Neuron (in vitro differentiated cells): ENCODE results near the gene RNF220.
"Not testable (repeated sequence)": the region's sequence is repeated elsewhere in the genome, so short reads cannot be mapped to it uniquely, and the experiment has no call there.

ENCODE experiments used
- H2AFZ ChIP-seq: one replicate; pipeline ENCODE4 v1.6.1; 2013; ENCODE audit warnings: low read depth, mild to moderate bottlenecking, inconsistent platforms, low read length, moderate library complexity
- H3K27me3 ChIP-seq: one replicate; pipeline ENCODE4 v1.6.1; 2013; ENCODE audit warnings: low read length; ENCODE audit not compliant: insufficient read depth
- H3K36me3 ChIP-seq: one replicate; pipeline ENCODE4 v1.6.1; 2013; ENCODE audit warnings: low read length; ENCODE audit not compliant: insufficient read depth
- H3K4me1 ChIP-seq: one replicate; pipeline ENCODE4 v1.6.1; 2013; ENCODE audit warnings: low read length; ENCODE audit not compliant: insufficient read depth
- H3K4me3 ChIP-seq: 2 replicates; pipeline ENCODE4 v1.5.1; 2013; ENCODE audit warnings: mild to moderate bottlenecking, low read length, moderate library complexity
- H3K9me3 ChIP-seq: one replicate; pipeline ENCODE4 v1.6.1; 2013; ENCODE audit warnings: low read length

The RNF220 gene

GRCh38 chr1:44499306-44499705, 94.3 kb downstream of the RNF220 start:
- Histone ChIP-seq H3K27me3 (no peaks in the 10 kb centered on the region), H3K9me3 (no peaks in the 10 kb centered on the region), H3K36me3 (no peaks in the 10 kb centered on the region), H3K4me1 (peaks cover 35% of the 10 kb centered on the region), H3K4me3 (no peak overlapping the region), H2AFZ (no peak overlapping the region)

DNA sequence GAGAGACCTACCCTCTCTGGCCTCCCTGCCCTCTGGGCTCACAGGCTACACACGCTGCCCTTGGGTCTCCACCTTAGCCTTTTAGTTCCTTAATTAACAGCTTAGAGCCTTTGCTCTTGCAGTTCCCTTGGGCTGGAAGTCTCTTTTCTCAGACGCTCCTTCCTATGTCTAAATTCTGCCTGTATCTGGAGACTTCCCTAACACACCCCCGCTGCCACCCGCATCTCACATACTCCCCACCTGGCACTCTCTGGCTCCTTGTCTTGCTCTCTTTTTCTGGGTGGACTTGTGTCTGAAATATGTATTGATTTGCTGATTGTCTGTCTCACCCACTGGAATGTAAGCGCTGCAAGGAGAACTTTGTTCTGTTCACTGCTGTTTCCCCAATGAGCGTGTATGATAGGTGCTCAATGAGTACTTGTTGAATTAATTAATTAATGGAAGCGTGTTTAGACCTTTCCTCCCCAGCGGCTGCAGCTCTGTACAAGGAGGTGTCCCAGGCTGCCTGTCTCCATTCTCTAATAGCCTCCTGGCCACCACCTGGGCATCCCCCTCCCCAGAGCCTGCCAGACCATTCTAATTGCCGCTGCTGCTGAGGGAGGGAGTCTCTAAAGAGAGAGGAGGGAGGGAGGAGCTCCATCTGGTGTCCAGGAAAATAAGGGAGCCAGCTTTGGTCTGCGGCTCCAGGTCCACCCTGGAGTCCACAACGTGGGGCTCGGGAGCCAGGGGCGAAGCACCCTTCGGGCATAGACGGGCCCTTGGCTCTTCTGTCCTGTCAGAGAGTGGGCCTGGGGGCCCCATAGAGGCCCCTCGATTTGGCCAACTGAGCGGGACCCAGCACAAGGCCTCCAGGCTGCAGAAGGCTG, 95.4 kb downstream of the RNF220 start:
- Histone ChIP-seq H3K36me3 (no peaks in the 10 kb centered on the region), H3K4me1 (peaks cover 46% of the 10 kb centered on the region), H3K27me3 (no peaks in the 10 kb centered on the region)

DNA sequence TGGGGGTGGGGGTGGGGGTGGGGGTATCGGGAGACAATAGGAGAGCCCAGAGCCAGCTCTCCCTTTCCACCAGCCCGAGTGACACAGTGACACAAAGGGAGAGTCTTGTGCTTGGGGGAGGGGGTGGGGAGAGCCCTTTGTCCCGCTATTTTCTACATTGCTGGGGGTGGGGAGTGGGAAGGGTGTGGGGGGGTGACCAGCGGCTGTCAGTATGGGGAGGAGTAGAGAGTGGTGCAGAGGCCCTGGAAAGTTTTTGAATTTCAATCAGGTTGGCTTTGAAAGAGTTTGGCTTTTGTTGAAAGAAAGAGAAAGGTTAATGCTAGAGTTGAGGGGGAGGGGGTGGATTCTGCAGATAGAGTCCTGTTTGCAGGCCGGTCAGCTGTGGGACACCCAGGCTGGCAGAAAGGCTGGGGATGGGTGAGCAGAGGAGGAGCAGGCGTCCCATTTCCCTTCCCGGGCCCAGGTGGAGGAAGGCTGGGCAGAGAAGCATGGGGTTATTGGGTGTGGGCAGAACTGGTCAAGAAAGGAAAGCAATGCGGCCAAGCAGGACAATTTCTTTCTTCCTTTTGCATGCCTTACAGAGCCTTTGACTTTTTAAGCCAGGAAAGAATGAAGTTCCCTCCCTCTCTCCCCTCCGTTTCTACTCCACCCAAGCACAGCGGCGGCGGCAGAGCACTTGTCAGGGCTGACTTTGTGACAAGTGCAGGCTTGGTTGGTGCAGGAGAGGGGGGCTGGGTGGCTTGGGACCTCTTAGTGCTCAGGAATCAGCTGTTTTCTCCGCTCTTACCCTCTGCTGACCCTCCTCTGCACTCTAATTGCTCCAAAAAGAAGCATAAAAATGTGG, 96.2 kb downstream of the RNF220 start:
- Histone ChIP-seq H3K36me3 (no peaks in the 10 kb centered on the region), H2AFZ (no peak overlapping the region), H3K4me1 (peaks cover 54% of the 10 kb centered on the region), H3K4me3 (peak overlapping the region; percentile 17), H3K27me3 (no peaks in the 10 kb centered on the region), H3K9me3 (no peaks in the 10 kb centered on the region)

More for the DNA sequence above, 95.4 kb downstream of the RNF220 start:
- Histone ChIP-seq H3K9me3 (no peaks in the 10 kb centered on the region), H2AFZ (no peak overlapping the region), H3K4me3 (peak overlapping the region; percentile 20)

DNA sequence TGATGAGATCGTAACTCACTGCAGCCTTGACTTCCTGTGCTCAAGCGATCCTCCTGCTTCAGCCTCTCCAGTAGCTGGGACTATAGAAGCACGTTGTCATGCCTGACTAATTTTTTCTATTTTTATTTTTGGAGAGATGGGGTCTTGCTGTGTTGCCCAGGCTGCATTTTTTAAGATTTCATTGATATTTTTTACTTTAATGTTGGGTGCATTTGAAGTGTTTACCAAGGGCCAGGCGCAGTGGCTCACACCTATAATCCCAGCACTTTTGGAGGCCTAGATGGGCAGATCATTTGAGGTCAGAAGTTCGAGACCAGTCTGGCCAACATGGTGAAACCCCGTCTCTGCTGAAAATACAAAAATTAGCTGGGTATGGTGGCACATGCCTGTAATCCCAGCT, 97.8 kb downstream of the RNF220 start:
- peaks cover 70% of the 10 kb centered on the region for H3K4me1 ChIP-seq

DNA sequence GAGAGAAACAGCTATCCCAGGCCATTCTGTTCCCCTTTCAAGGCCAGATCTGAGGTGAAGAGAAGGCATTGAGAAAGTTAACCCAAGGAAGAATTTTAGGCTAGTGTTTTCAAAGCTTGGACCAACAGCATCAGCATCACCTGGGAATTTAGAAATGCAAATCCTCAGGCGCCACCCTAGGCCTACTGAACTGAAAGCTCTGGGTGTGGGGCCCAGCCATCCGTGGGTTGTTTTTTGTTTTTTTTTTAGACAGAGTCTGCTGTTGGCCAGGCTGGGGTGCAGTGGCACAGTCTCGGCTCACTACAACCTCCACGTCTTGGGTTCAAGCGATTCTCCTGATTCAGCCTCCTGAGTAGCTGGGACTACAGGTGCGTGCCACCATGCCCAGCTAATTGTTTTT, 98.6 kb downstream of the RNF220 start:
- H3K4me1 ChIP-seq = peaks cover 78% of the 10 kb centered on the region
- no peaks in the 10 kb centered on the region for H3K27me3 ChIP-seq

More for the DNA sequence above, 97.8 kb downstream of the RNF220 start:
- not testable (repeated sequence) for H3K36me3 ChIP-seq, H3K4me3 ChIP-seq, H2AFZ ChIP-seq, H3K27me3 ChIP-seq, H3K9me3 ChIP-seq

GRCh38 chr1:44505210-44505993, 100.3 kb downstream of the RNF220 start:
- no peak overlapping the region for H2AFZ ChIP-seq
- peaks cover 67% of the 10 kb centered on the region for H3K4me1 ChIP-seq
- H3K4me3 ChIP-seq = no peak overlapping the region
- H3K9me3 ChIP-seq = no peaks in the 10 kb centered on the region
- no peaks in the 10 kb centered on the region for H3K27me3 ChIP-seq
- H3K36me3 ChIP-seq = no peaks in the 10 kb centered on the region

More for the DNA sequence above, 98.6 kb downstream of the RNF220 start:
- Histone ChIP-seq H3K4me3 (no peak overlapping the region), H2AFZ (no peak overlapping the region), H3K36me3 (no peaks in the 10 kb centered on the region), H3K9me3 (no peaks in the 10 kb centered on the region)

GRCh38 chr1:44507490-44508396, 102.7 kb downstream of the RNF220 start:
- peaks cover 50% of the 10 kb centered on the region for H3K4me1 ChIP-seq
- H3K27me3 ChIP-seq = no peaks in the 10 kb centered on the region
- no peak overlapping the region for H3K4me3 ChIP-seq

GRCh38 chr1:44508397-44508745, 103.3 kb downstream of the RNF220 start:
- Histone ChIP-seq H3K36me3 (no peaks in the 10 kb centered on the region), H3K27me3 (no peaks in the 10 kb centered on the region), H3K4me1 (peaks cover 50% of the 10 kb centered on the region), H3K4me3 (no peak overlapping the region), H3K9me3 (no peaks in the 10 kb centered on the region), H2AFZ (no peak overlapping the region)

More at GRCh38 chr1:44507490-44508396, 102.7 kb downstream of the RNF220 start:
- H3K9me3 ChIP-seq = no peaks in the 10 kb centered on the region
- H3K36me3 ChIP-seq = no peaks in the 10 kb centered on the region
- H2AFZ ChIP-seq = no peak overlapping the region

- Histone ChIP-seq H3K27me3 (no peaks in the 10 kb centered on the region), H3K9me3 (no peaks in the 10 kb centered on the region)
These were observed 106.3 kb downstream of the RNF220 start for GRCh38 chr1:44511363-44511762.

GRCh38 chr1:44511769-44512168, 106.7 kb downstream of the RNF220 start:
- Histone ChIP-seq H3K36me3 (peaks cover 4% of the 10 kb centered on the region), H3K4me1 (peaks cover 22% of the 10 kb centered on the region), H3K9me3 (no peaks in the 10 kb centered on the region), H3K27me3 (no peaks in the 10 kb centered on the region), H2AFZ (no peak overlapping the region), H3K4me3 (no peak overlapping the region)

More at GRCh38 chr1:44511363-44511762, 106.3 kb downstream of the RNF220 start:
- H2AFZ ChIP-seq = no peak overlapping the region
- peaks cover 26% of the 10 kb centered on the region for H3K4me1 ChIP-seq
- no peak overlapping the region for H3K4me3 ChIP-seq
- H3K36me3 ChIP-seq = peaks cover 4% of the 10 kb centered on the region

DNA sequence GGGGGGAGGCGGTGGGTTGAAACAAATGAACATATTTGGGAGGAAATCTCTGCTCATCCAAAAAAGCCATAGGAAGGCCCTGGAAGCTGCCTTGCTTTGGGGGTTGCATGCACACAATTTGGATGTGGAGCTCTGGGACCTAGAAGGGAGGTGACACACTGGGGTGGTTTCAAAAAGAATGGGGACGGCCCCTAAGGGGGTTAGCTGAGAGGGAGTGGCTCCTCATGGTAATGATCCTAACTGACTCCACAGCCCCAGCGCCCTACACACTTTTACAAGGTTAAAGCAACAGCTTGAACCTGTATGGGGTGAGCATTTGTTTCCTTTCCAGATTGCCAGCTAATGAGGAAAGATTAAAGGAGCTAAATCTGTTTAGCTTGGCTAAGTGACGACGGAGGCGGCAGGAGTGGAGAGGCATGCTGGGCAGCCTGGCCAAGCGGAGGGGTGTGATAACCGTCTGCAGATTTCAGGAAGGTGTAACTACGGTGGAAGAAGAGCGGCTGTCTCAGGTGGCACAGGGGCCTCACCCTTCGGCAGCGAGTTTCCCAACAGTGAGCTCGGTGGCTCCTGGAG, 107.3 kb downstream of the RNF220 start:
- Histone ChIP-seq H3K36me3 (peaks cover 4% of the 10 kb centered on the region), H2AFZ (no peak overlapping the region), H3K4me1 (peaks cover 16% of the 10 kb centered on the region), H3K4me3 (no peak overlapping the region), H3K9me3 (no peaks in the 10 kb centered on the region), H3K27me3 (no peaks in the 10 kb centered on the region)

GRCh38 chr1:44513111-44513510, 108.1 kb downstream of the RNF220 start:
- Histone ChIP-seq H3K27me3 (no peaks in the 10 kb centered on the region), H3K4me3 (no peak overlapping the region), H2AFZ (no peak overlapping the region), H3K36me3 (peaks cover 4% of the 10 kb centered on the region), H3K4me1 (peaks cover 9% of the 10 kb centered on the region), H3K9me3 (no peaks in the 10 kb centered on the region)
